Measurements from ENCODE around the gene SLC25A21.
"Not testable (repeated sequence)": the region's sequence is repeated elsewhere in the genome, so short reads cannot be mapped to it uniquely, and the experiment has no call there.

The SLC25A21 gene

GRCh38 chr14:37036669-37037341, 135.6 kb downstream of the SLC25A21 start:
- no peak for DNase-seq

GRCh38 chr14:37035401-37035800, 137.0 kb downstream of the SLC25A21 start:
- DNase-seq, result no peak

- no peak for DNase-seq
Observed at GRCh38 chr14:37034410-37035285, 137.8 kb downstream of the SLC25A21 start.

- no peak for DNase-seq
Observed at GRCh38 chr14:37032863-37033262, 139.5 kb downstream of the SLC25A21 start.

GRCh38 chr14:37027188-37027824, 145.1 kb downstream of the SLC25A21 start:
- DNase-seq, result no peak

- DNase-seq, result no peak
Observed at GRCh38 chr14:37023875-37024565, 148.4 kb downstream of the SLC25A21 start.

- no peak for DNase-seq
Observed at GRCh38 chr14:37021390-37021789, 151.0 kb downstream of the SLC25A21 start.

- no peak for DNase-seq
Observed at GRCh38 chr14:37019488-37019887, 152.9 kb downstream of the SLC25A21 start.

- DNase-seq, result no peak
Observed at GRCh38 chr14:37018571-37019240, 153.7 kb downstream of the SLC25A21 start.

- no peak for DNase-seq
Observed at GRCh38 chr14:37013078-37013477, 159.3 kb downstream of the SLC25A21 start.

GRCh38 chr14:36998686-36999085, 173.7 kb downstream of the SLC25A21 start:
- no peak for DNase-seq

GRCh38 chr14:36997843-36998242, 174.6 kb downstream of the SLC25A21 start:
- DNase-seq, result no peak

GRCh38 chr14:36996857-36997590, 175.4 kb downstream of the SLC25A21 start:
- no peak for DNase-seq

- DNase-seq, result no peak
Observed at GRCh38 chr14:36996133-36996856, 176.1 kb downstream of the SLC25A21 start.

GRCh38 chr14:36989806-36990205, 182.6 kb downstream of the SLC25A21 start:
- DNase-seq, result no peak

- DNase-seq, result no peak
Observed at GRCh38 chr14:36988989-36989388, 183.4 kb downstream of the SLC25A21 start.

- no peak for DNase-seq
Observed at GRCh38 chr14:36988568-36988967, 183.8 kb downstream of the SLC25A21 start.

- DNase-seq, result no peak
Observed at GRCh38 chr14:36986407-36986806, 186.0 kb downstream of the SLC25A21 start.

GRCh38 chr14:36981832-36982529, 190.4 kb downstream of the SLC25A21 start:
- DNase-seq, result no peak

GRCh38 chr14:36980413-36980812, 192.0 kb downstream of the SLC25A21 start:
- DNase-seq, result not testable (repeated sequence)

All from activated CD4-positive, alpha-beta T cell treated with anti-CD3 and anti-CD28 coated beads, Interleukin-2, amount 50 U/mL, for 48 hours (primary cell).